ENCODE data around the gene ZNF385A.

ZNF385A gene

DNA sequence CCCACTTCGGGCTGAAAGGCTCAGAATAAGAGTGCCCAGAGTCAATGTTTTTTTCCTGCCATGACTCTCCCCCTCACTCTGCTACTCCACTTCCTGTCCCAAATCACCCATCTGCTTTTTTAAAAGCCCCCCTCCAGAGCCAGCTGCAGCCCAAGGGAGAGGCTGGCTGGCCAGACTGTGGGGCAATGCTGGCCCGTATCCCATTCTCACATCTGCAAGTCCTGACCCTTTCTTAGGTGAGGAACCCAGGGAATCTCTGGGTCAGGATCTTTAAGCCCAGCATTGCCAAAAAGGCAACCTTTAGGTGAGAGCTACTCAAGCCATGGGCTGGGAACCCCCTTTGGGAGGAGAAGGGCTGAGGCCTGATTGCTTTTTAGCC is 36.2 kb upstream of the ZNF385A start:
- TF ChIP-seq, protein P1, sequence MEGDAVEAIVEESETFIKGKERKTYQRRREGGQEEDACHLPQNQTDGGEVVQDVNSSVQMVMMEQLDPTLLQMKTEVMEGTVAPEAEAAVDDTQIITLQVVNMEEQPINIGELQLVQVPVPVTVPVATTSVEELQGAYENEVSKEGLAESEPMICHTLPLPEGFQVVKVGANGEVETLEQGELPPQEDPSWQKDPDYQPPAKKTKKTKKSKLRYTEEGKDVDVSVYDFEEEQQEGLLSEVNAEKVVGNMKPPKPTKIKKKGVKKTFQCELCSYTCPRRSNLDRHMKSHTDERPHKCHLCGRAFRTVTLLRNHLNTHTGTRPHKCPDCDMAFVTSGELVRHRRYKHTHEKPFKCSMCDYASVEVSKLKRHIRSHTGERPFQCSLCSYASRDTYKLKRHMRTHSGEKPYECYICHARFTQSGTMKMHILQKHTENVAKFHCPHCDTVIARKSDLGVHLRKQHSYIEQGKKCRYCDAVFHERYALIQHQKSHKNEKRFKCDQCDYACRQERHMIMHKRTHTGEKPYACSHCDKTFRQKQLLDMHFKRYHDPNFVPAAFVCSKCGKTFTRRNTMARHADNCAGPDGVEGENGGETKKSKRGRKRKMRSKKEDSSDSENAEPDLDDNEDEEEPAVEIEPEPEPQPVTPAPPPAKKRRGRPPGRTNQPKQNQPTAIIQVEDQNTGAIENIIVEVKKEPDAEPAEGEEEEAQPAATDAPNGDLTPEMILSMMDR (IDR thresholded peaks at IDR 0.05; ENCODE audit: borderline replicate concordance, insufficient read depth, low read depth, low read length): no peak
- H3K4me3 ChIP-seq (ENCODE audit: low read depth, low read length): no peak overlapping the region

DNA sequence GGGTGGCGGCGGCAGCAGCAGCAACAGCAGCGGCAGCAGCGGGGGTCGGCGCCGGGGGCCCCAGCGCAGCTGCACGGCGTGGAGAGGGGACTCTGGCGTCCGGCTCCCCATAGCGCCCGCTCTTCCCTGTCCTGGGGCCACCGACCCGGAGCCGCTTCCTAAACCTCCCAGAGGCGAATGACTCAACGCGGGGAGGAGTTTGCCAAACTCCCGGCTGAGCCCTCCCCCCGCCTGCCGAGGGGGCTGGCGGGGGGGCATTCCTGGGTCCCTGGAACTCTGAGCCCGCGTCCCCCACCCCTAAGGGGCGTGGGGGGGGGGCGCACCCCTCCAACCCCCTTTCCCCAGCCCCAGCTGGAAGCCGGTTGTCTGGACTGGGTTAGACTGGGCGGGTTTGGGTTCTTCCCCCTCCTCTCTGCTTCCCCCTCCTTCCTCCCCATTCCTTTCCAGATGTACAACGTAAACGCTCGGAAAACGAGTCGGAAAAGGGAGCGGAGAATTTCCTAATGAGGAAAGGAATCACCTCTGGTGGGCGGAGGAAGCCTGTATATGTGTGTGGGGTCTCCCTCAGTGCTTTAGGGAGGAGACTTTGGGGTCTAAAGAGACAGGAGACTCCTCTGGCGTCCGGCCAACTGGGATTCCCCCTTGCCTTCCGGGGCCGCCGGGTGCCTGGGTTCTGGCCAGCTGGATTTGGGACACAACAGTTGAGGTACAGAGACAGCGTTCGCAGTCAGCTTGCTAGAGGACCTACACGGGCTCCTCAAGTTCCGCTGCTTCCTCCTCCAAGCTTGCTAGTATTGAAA is 34.8 kb upstream of the ZNF385A start, which contains the start of gene ITGA5:
TSS of gene ITGA5 (minus strand) at position 179 of the 800 bp plus-strand sequence. CDS start at position 111, 68 bp downstream.
- H3K4me3 ChIP-seq (ENCODE audit: low read depth, low read length): peak within 1 kb of the TSS; percentile 48
- TF ChIP-seq, protein P1 (IDR thresholded peaks at IDR 0.05; ENCODE audit: borderline replicate concordance, insufficient read depth, low read depth, low read length): no peak

DNA sequence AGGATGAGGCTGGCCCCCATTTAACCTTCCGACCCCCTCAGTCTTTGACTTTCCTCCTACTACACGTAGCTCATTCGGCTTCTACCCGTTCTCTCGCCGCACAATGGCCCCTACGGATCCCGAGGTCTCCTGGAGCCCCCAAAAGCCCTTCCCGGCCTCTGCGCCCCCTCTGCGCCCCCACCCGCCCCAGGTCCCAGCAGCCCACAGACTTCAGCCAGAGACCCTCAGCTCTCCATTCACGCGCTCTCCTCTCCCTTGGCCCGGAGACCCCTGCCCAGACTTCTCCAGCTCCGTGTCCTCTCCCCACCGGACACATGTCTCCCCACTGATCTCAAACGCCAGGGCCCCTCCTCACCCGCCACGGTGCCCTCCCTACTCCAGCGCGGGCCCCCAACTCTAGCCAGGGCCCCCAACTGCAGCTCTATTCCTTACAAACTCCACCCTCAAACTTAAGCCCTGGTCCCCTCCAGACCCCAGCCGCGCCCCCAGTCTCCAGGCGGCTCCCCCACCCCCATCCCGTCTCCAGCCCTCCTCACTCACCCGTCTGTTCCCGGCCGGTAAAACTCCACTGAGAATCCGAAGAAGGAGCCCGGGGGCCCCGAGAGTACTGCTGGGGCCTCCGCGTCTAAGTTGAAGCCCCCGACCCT is 34.0 kb upstream of the ZNF385A start:
- TF ChIP-seq, protein P1 (IDR thresholded peaks at IDR 0.05; ENCODE audit: borderline replicate concordance, insufficient read depth, low read depth, low read length): no peak
- peak overlapping the region; percentile 48 for H3K4me3 ChIP-seq (ENCODE audit: low read depth, low read length)

DNA sequence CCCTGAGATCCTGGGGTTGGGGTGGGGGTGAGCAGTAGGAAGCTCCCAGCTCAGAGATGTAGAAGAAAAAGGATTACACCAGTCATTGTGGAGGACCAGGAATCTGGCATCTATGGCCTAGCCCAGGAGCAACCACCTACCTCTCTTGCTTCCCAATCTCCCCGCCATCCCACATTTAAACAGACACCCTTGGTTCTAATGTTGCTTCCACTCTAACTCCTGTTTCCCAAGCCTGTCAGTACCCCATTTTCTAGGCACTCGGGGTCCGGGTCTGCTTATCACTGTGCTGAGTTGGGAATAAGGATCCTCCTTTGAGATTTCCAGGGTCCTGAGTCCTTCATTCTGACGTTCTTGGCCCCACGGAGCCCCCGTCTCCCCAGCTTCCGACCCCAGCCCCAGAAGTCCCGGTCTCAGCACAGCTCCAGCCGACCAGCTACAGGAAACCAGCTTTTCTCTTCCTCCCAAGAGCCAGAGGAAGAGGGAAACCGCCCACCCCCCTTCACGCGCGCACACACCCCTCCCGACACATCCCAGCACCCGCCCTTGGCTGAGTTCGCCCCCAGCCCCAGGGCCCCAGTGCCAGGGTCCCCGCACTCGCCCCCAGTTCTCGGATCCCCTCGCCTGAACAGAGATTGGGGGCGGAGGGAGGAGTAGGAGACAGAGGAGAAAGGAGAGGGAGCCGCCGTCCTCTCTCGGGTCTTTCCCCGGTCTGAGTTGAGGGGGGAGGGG is 33.3 kb upstream of the ZNF385A start:
- TF ChIP-seq, protein P1 (IDR thresholded peaks at IDR 0.05; ENCODE audit: borderline replicate concordance, insufficient read depth, low read depth, low read length): no peak
- peak overlapping the region; percentile 48 for H3K4me3 ChIP-seq (ENCODE audit: low read depth, low read length)

DNA sequence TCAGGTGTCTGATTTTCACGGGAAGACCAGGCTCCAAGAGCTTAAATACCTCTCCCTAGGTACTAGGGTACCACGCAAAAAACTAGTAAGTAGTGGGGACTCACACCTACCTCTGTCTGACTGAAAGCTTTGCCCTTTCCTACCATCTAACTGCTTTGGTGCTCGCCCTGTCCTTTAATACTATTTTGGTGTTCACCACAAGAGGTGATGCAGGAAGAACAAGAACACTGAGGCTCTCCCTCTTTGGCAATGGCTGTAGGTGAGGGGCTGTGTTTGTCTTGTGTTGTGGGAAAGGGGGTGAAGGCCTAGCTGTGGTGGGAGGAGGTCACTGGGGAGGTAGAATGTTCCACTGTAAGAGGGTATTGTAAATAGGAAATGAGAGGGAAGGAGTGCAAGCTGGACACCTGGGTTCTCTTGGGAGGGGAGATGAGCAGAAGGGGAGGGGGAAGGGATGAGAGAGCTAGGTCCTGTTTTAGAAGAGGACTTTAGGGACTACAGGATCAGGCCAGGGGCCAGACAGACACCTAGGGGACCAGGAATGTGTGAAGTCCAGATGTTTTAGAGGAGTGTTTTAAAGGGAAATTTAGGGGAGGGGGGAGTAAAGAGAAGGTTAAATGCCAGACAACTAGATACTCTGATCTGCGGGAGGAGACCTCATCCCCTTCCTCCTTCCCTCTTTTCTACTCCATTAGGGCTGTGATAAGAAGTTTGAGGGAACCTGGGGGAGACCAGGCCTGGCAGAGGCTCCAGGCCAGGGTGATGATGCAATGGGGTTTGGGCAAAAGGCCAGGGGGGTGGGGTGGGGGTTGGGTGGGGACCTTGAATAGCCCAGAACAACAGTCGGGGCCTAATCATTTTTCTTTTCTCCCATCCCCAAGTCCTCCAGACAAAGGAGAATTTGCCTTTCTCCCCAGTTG is 32.4 kb upstream of the ZNF385A start:
- TF ChIP-seq, protein P1 (IDR thresholded peaks at IDR 0.05; ENCODE audit: borderline replicate concordance, insufficient read depth, low read depth, low read length): no peak
- H3K4me3 ChIP-seq (ENCODE audit: low read depth, low read length): no peak overlapping the region

DNA sequence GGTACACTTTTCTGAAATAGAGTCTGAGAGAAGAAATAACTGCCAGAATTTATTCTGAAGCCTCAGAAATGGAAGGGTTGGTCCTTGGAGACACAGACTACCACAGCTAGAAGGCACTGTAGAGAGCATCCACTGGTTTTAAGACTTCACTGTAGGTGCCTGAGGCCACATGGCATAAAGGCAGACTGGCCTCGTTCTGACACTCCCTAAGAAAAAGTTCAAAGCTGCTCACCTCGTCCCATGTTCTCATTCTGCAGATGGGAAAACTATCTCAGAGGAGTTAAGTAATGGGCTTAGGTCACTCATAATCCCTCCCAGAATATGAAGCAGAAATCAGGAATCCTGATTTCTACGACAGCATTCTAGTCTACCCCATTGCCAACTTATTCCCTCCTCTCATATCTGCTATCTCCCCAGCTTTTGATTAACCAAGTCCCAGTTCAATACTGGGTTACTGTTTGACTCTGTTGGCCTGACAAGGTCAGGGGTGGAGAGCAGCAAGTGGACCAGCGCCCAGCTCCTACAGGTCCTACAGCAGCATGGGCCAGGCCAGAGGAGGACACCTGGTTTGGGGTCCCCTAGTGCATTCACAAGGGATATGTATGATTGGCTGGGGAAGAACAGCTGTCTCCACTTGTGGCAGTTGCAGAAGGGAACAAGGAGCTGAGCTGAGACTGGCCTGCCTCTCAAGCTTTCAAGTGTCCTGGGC is 30.8 kb upstream of the ZNF385A start:
- no peak overlapping the region for H3K4me3 ChIP-seq (ENCODE audit: low read depth, low read length)
- TF ChIP-seq, protein P1 (IDR thresholded peaks at IDR 0.05; ENCODE audit: borderline replicate concordance, insufficient read depth, low read depth, low read length): no peak

Data from GM12875 (cell line).